ENCODE measurements around the gene MYH14. TPM values are rescaled to one million over a fixed set of nuclear protein-coding genes. Genes with fewer than 3 reads are reported as not detected.
"Not testable (repeated sequence)": the region's sequence is repeated elsewhere in the genome, so short reads cannot be mapped to it uniquely, and the experiment has no call there.

MYH14 gene
- polyA plus RNA-seq, 1 donor (not counting 4 experiments of a cell fraction or from before 2014, with no cell fraction given) = 0.20 TPM

DNA sequence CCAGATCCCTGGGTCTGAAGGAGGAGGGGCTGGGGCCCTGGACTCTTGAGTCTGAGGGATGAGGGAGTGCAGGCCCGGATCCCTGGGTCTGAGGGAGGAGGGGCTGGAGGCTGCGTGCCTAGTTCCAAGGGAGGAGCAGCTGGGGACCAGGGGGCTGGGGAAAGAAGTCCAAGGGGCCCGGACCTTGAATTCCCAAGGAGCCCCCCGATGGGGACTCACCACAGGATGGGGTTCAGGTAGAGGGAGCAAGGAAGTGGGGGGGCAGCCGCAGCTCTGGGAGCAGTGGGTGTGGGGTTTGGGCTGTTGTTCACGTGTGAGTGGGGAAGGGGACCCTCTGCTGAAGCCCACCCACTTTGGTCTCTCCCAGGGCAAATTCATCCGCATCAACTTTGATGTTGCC is 23.1 kb downstream of the MYH14 start:
- TF ChIP-seq, protein P1, sequence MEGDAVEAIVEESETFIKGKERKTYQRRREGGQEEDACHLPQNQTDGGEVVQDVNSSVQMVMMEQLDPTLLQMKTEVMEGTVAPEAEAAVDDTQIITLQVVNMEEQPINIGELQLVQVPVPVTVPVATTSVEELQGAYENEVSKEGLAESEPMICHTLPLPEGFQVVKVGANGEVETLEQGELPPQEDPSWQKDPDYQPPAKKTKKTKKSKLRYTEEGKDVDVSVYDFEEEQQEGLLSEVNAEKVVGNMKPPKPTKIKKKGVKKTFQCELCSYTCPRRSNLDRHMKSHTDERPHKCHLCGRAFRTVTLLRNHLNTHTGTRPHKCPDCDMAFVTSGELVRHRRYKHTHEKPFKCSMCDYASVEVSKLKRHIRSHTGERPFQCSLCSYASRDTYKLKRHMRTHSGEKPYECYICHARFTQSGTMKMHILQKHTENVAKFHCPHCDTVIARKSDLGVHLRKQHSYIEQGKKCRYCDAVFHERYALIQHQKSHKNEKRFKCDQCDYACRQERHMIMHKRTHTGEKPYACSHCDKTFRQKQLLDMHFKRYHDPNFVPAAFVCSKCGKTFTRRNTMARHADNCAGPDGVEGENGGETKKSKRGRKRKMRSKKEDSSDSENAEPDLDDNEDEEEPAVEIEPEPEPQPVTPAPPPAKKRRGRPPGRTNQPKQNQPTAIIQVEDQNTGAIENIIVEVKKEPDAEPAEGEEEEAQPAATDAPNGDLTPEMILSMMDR (optimal IDR thresholded peaks at IDR 0.05 in 1 of 3, IDR thresholded peaks at IDR 0.05 in 1 of 3, conservative IDR thresholded peaks at IDR 0.05 in 1 of 3; ENCODE audit: extremely low read depth in 1 of 3, insufficient read depth in 2 of 3, low read length in 3 of 3) = no peak
- TF ChIP-seq EZH2 (IDR thresholded peaks at IDR 0.05; ENCODE audit: low read length) = no peak
- H3K4me1 ChIP-seq (ENCODE audit: control insufficient read depth, extremely low read depth, insufficient read depth, low read length) = no peaks in the 10 kb centered on the region
- DNase-seq (ENCODE audit: low read depth, low spot score) (no peak), FAIRE-seq (no peak)
- H2AFZ ChIP-seq (ENCODE audit: control insufficient read depth, low read length) = no peak overlapping the region
- no peak overlapping the region for H3K9ac ChIP-seq (ENCODE audit: control insufficient read depth, extremely low read depth, insufficient read depth, low read length)
- H3K9me1 ChIP-seq (ENCODE audit: control insufficient read depth, extremely low read depth, insufficient read depth, low read length) = no peaks in the 10 kb centered on the region
- H3K27ac ChIP-seq (ENCODE audit: control insufficient read depth, insufficient read depth, low read length) = no peak overlapping the region
- no peaks in the 10 kb centered on the region for H3K36me3 ChIP-seq (ENCODE audit: control insufficient read depth in 2 of 2, extremely low read depth in 1 of 2, insufficient read depth in 2 of 2, low read length in 2 of 2)
- H3K4me2 ChIP-seq (ENCODE audit: control insufficient read depth, extremely low read depth, insufficient read depth, low read depth, low read length) = no peak overlapping the region
- H4K20me1 ChIP-seq (ENCODE audit: control insufficient read depth, extremely low read depth, insufficient read depth, low read length) = no peaks in the 10 kb centered on the region
- H3K4me3 ChIP-seq (ENCODE audit: control insufficient read depth in 2 of 3, extremely low read depth in 1 of 3, insufficient read depth in 2 of 3, low read depth in 1 of 3, low read length in 3 of 3) = no peak overlapping the region
- no peaks in the 10 kb centered on the region for H3K79me2 ChIP-seq (ENCODE audit: control insufficient read depth, insufficient read depth, low read length)
- peaks cover 4% of the 10 kb centered on the region for H3K9me3 ChIP-seq (ENCODE audit: control insufficient read depth, low read depth, low read length)
- dilution Hi-C loops (cut with MboI; ENCODE audit: extremely low pct_ligation_motif_present, low sequenced_read_pairs) = no loop called here
- H3K27me3 ChIP-seq (ENCODE audit: control insufficient read depth, extremely low read depth, insufficient read depth, low read length) = no peaks in the 10 kb centered on the region

DNA sequence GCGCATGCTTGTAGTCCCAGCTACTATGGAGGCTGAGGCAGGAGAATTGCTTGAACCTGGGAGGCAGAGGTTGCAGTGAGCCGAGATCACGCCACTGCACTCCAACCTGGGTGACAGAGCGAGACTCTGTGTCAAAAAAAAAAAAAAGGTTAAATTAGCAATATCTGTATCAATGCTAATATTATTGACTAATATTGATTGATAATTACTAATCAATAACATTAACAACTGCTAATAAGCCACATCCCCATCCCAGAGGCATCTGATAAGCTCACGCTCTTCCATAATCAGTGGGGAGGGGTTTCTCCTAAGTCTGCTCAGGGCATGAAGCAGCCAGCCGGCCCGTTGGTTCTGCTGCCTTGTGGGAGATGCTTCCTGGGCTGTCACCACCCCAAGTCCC is 24.7 kb downstream of the MYH14 start:
- H3K27me3 ChIP-seq (ENCODE audit: control insufficient read depth, extremely low read depth, insufficient read depth, low read length); H3K27ac ChIP-seq (ENCODE audit: control insufficient read depth, insufficient read depth, low read length); DNase-seq (ENCODE audit: low read depth, low spot score); H3K36me3 ChIP-seq (ENCODE audit: control insufficient read depth in 2 of 2, extremely low read depth in 1 of 2, insufficient read depth in 2 of 2, low read length in 2 of 2); H3K9ac ChIP-seq (ENCODE audit: control insufficient read depth, extremely low read depth, insufficient read depth, low read length); FAIRE-seq; H3K4me1 ChIP-seq (ENCODE audit: control insufficient read depth, extremely low read depth, insufficient read depth, low read length); H3K79me2 ChIP-seq (ENCODE audit: control insufficient read depth, insufficient read depth, low read length); H3K4me3 ChIP-seq (ENCODE audit: control insufficient read depth in 2 of 3, extremely low read depth in 1 of 3, insufficient read depth in 2 of 3, low read depth in 1 of 3, low read length in 3 of 3); dilution Hi-C loops (cut with MboI; ENCODE audit: extremely low pct_ligation_motif_present, low sequenced_read_pairs); H3K9me1 ChIP-seq (ENCODE audit: control insufficient read depth, extremely low read depth, insufficient read depth, low read length); H3K9me3 ChIP-seq (ENCODE audit: control insufficient read depth, low read depth, low read length); H2AFZ ChIP-seq (ENCODE audit: control insufficient read depth, low read length); H4K20me1 ChIP-seq (ENCODE audit: control insufficient read depth, extremely low read depth, insufficient read depth, low read length); H3K4me2 ChIP-seq (ENCODE audit: control insufficient read depth, extremely low read depth, insufficient read depth, low read depth, low read length): not testable (repeated sequence)
